ENCODE measurements around the gene VAV2. TPM values are rescaled to one million over a fixed set of nuclear protein-coding genes. Genes with fewer than 3 reads are reported as not detected.

VAV2 gene
- total RNA-seq, 4 donors from 2014 or later, result 9.1 to 13.5 (median 10.1) TPM

DNA sequence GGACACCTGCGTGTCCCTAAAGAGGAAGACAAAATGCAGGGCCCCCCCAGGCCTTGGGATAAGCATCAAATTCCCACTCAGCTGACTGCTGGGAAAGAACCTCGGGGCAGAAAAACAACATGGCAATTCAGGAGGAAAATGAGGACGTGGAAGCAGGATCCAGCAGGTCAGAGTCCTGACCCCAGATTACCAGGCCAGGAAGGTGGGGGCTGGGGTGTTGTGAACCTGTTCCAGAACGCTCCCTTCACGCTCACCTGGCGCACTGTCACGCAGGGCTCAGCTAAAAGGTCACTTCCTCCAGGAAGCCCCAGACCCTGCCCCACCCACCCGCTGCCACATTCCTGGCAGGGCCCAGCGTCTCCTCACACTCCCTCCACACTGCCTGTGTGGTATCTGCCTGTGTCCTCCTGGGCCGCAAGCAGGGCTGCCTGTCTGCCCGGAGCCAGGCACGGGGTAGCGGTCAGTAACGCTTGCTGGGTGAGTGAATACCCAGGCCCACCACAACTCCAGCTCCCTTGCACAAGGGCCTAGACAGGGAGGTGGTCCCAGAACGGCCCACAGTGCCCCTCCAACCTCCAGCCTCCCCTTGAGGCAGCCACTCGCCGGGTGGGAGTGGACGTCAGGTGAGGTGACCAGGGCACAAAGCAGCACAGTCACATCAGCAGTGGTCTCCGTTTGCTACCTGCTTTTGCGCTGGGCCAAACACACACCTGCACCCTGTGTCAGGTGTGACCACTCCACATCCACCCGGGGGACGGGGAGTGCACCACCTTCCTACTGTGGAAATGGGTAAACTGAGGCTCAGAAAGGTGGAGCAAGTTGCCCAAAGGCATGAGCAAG, 18.1 kb downstream of the VAV2 start:
- intact Hi-C loops (cut with DNase I), result no loop called here
- Histone ChIP-seq H3K27me3 (no peaks in the 10 kb centered on the region), H3K4me1 (peaks cover 10 to 43% (median 27%) of the 10 kb centered on the region in 4 donors), H3K4me3 (no peak overlapping the region), H3K9me3 (no peaks in the 10 kb centered on the region), H3K36me3 (no peaks in the 10 kb centered on the region), H3K27ac (replicated peaks in 1 of 4) (no peak overlapping the region)
- TF ChIP-seq POLR2A (IDR thresholded peaks at IDR 0.05; ENCODE audit: low read depth), result no peak
- DNase-seq (ENCODE audit: extremely low spot score), result no peak
- 86% methylated on average over 16 of the region's 22 CpGs for WGBS

DNA sequence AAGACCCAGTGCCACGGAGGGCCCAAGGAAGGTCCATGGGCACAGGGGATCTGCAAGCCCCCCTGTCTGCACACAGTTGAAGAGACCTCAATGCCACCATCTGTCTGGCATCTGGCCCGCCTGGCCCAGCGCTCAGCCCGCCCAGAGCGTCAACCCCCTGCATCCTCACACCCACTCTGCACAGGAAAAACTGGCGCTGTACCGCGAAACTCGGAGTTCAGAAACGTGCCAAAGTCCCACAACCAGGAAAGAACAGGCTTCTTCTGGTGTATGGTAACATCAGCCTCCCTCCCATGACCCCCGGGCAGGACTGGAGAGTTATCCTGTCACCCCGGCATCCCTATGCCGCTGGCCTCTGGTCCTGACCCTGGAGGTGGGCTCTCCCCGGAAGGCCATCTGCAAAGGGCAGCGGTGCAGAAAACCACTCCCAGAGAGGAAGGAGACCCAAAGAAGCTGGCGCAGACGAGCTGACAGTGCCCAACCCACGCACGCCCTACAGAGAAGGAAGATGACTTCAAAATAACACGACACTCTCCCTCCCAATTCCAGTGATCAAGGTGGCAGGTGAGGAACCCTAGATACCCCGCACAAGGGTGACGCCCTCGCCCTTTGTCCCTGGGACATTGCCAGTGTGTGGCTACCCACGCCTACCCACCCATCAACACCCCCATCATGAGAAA, 18.9 kb downstream of the VAV2 start:
- intact Hi-C loops (cut with DNase I), result no loop called here
- H3K27ac ChIP-seq (replicated peaks in 1 of 4), result no peak overlapping the region
- no peak overlapping the region for H3K4me3 ChIP-seq
- no peak for DNase-seq (ENCODE audit: extremely low spot score)
- no peaks in the 10 kb centered on the region for H3K27me3 ChIP-seq
- peaks cover 5 to 35% (median 21%) of the 10 kb centered on the region in 4 donors for H3K4me1 ChIP-seq
- no peak for TF ChIP-seq EP300 (IDR thresholded peaks at IDR 0.05)
- H3K36me3 ChIP-seq, result no peaks in the 10 kb centered on the region
- no peaks in the 10 kb centered on the region for H3K9me3 ChIP-seq
- 92% methylated on average over 23 of the region's 24 CpGs for WGBS

DNA sequence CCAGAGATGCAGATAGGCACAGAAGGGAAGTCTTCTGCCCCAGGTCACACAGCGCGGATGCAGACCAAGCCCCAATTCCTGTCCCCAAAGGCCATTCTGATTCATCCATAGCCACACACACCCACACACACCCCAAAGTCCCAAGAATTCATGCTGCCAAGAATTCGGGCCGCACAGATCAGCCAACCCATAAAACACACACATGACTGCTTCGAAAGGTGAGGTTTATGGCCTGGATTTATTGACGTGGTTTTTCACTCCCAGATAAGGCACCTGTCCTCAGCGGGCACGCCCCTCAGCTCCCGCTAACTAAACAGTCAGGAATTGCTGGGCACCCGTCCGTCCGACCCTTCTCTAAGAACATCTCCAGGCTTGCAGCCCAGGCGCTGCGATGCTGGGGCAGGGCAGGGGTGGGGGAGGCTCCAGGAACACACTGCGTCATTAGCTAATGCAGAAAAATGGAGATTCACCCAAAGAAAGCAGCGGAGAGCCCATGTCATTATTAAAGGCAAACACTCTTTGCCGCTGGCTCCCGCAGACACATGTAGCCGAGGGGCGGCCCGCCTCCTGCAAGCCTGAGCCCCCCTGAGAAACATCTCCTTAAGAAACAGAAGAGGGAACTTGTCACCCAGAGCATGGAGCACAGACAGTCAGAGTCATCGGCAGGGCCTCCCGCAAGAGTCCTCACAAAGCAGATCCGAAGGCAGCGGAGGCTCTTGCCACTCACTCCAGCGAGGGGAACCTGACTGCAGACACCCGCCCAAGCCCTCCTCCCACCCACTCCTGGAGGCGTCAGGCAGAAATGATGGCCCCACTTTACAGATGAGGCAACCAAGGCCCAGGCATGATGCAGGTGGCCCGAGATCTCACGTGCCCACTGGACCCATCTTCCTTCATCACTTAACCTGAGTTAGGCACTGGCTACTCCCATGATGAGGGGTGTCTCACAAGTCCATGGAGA, 19.9 kb downstream of the VAV2 start:
- Histone ChIP-seq H3K27ac (replicated peaks in 1 of 4) (no peak overlapping the region), H3K27me3 (no peaks in the 10 kb centered on the region), H3K4me3 (no peak overlapping the region), H3K9me3 (no peaks in the 10 kb centered on the region), H3K36me3 (no peaks in the 10 kb centered on the region), H3K4me1 (peaks cover 5 to 34% (median 20%) of the 10 kb centered on the region in 4 donors)
- intact Hi-C loops (cut with DNase I), result no loop called here
- no peak for DNase-seq (ENCODE audit: extremely low spot score)
- 93% methylated on average over 27 of the region's 30 CpGs for WGBS
- TF ChIP-seq POLR2A (IDR thresholded peaks at IDR 0.05; ENCODE audit: low read depth) (no peak), POLR2AphosphoS5 (IDR thresholded peaks at IDR 0.05) (no peak), EP300 (IDR thresholded peaks at IDR 0.05) (no peak)
- TF ChIP-seq, protein P1, sequence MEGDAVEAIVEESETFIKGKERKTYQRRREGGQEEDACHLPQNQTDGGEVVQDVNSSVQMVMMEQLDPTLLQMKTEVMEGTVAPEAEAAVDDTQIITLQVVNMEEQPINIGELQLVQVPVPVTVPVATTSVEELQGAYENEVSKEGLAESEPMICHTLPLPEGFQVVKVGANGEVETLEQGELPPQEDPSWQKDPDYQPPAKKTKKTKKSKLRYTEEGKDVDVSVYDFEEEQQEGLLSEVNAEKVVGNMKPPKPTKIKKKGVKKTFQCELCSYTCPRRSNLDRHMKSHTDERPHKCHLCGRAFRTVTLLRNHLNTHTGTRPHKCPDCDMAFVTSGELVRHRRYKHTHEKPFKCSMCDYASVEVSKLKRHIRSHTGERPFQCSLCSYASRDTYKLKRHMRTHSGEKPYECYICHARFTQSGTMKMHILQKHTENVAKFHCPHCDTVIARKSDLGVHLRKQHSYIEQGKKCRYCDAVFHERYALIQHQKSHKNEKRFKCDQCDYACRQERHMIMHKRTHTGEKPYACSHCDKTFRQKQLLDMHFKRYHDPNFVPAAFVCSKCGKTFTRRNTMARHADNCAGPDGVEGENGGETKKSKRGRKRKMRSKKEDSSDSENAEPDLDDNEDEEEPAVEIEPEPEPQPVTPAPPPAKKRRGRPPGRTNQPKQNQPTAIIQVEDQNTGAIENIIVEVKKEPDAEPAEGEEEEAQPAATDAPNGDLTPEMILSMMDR (IDR thresholded peaks at IDR 0.05), result no peak

DNA sequence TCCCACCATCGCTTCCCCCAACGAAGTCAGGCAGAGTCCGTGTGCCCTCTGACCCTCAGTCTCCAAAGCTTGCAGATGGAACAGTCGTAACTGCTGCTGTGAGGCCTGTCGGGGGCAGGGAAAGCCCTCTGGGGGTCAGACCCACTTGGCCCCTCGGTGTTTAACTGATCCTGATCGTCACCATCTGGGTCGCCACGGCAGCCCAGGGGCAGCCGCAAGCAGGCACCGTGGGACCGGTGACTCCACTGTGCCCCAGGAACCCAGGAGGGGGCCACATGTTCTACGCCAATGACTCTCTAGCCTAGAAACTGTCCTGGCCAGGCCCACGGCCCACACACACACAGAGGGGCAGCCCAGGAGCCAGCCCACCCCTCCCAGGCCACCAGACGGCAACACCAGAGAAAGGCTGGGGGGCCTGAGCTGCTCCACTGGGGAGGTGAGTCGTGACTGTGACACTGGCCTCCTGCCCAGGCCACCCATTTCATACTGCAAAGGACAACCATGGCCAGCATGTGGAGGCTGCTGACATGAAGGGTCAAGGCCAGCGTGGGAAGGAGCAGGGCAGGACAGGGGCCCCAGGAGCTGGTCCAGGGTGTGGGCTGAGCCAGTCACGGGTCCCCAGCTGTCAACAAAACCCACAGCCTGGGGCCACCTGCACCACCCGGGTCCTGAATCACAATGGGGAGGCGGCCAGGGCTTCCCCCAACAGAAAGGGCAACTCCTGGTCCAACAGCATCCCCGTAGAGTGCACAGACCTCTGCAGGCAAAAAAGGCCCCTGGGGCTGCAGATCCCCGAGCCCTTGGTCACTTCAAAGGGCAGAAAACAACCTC, 20.8 kb downstream of the VAV2 start:
- Histone ChIP-seq H3K27ac (replicated peaks in 1 of 4) (no peak overlapping the region), H3K9me3 (no peaks in the 10 kb centered on the region), H3K4me3 (no peak overlapping the region), H3K27me3 (no peaks in the 10 kb centered on the region), H3K4me1 (peaks cover 5 to 34% (median 20%) of the 10 kb centered on the region in 4 donors), H3K36me3 (no peaks in the 10 kb centered on the region)
- intact Hi-C loops (cut with DNase I), result no loop called here
- DNase-seq (ENCODE audit: extremely low spot score), result no peak
- WGBS, result 85% methylated on average over 8 of the region's 22 CpGs
- TF ChIP-seq POLR2A (IDR thresholded peaks at IDR 0.05; ENCODE audit: low read depth), result no peak
- TF ChIP-seq, protein P1 (IDR thresholded peaks at IDR 0.05), result no peak
- no peak for TF ChIP-seq POLR2AphosphoS5 (IDR thresholded peaks at IDR 0.05)
- no peak for TF ChIP-seq EP300 (IDR thresholded peaks at IDR 0.05)

DNA sequence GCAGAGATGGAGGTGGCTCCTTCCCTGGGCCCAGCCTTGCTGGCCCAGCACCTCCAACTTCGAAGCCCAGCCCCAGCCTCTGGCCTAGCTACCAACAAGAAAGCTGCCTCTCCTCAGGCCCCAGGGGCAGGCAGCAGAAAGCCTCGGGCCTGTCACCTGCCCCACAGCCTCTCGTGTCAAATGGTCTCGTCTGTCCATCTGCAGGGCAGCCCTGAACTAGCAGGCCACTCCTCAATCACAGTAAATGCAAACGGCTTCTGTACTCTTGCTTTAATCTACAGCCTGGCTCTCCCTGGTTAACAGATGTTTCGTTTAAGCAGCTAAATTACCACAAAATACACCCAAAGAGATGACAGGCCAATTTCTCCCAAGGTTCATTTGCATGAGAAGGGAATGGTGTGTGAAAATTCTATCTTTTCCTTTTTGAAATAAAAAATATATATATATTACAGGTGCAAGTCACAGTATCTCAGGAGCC, 21.5 kb downstream of the VAV2 start:
- no peak for DNase-seq (ENCODE audit: extremely low spot score)
- intact Hi-C loops (cut with DNase I), result no loop called here
- 86% methylated on average over 6 of the region's 6 CpGs for WGBS

More for the DNA sequence above, 21.5 kb downstream of the VAV2 start:
- Histone ChIP-seq H3K4me1 (peaks cover 5 to 34% (median 20%) of the 10 kb centered on the region in 4 donors), H3K9me3 (no peaks in the 10 kb centered on the region), H3K36me3 (no peaks in the 10 kb centered on the region), H3K27me3 (no peaks in the 10 kb centered on the region), H3K27ac (replicated peaks in 1 of 4) (no peak overlapping the region), H3K4me3 (no peak overlapping the region)
- TF ChIP-seq POLR2A (IDR thresholded peaks at IDR 0.05; ENCODE audit: low read depth) (no peak), EP300 (IDR thresholded peaks at IDR 0.05) (no peak), POLR2AphosphoS5 (IDR thresholded peaks at IDR 0.05) (no peak)
- TF ChIP-seq, protein P1 (IDR thresholded peaks at IDR 0.05), result no peak

Measured in esophagus muscularis mucosa (tissue), 4 donors.